ENCODE data around the gene CDK8.
"Not testable (repeated sequence)": the region's sequence is repeated elsewhere in the genome, so short reads cannot be mapped to it uniquely, and the experiment has no call there.

Gene CDK8

GRCh38 chr13:26227166-26227971 is 26.6 kb upstream of the CDK8 start:
- Histone ChIP-seq H3K9ac (ENCODE audit: low read length) (no peak overlapping the region), H3K36me3 (ENCODE audit: control insufficient read depth, insufficient read depth, low read length) (no peaks in the 10 kb centered on the region), H3K9me3 (ENCODE audit: control insufficient read depth, low read length) (no peaks in the 10 kb centered on the region), H3K27me3 (ENCODE audit: control insufficient read depth, insufficient read depth, low read length) (no peaks in the 10 kb centered on the region), H3K4me3 (ENCODE audit: low read length) (no peak overlapping the region), H3K4me1 (ENCODE audit: control insufficient read depth, insufficient read depth, low read length) (no peaks in the 10 kb centered on the region)

DNA sequence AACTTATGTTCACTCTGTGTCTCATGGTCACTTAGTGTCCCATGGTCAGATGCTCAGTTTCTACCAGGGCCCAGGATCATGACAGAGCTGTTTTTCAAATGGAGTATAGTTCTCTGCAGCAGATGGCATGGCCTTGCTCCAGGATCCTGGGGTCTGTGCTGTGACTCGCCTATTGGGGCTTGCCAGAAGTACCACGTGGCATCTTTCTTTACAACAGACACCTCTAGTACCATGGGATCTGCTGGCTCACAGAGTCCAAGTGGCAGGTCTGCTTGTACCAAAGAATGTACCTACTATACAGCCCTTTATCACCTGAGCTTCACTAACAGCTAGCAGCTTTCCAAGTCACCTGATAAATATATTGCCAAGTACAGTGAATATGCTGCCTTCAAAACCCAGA is 25.8 kb upstream of the CDK8 start:
- Histone ChIP-seq H3K9me3 (ENCODE audit: control insufficient read depth, low read length) (no peaks in the 10 kb centered on the region), H3K4me1 (ENCODE audit: control insufficient read depth, insufficient read depth, low read length) (no peaks in the 10 kb centered on the region), H3K36me3 (ENCODE audit: control insufficient read depth, insufficient read depth, low read length) (no peaks in the 10 kb centered on the region), H3K27me3 (ENCODE audit: control insufficient read depth, insufficient read depth, low read length) (no peaks in the 10 kb centered on the region), H3K4me3 (ENCODE audit: low read length) (no peak overlapping the region), H3K9ac (ENCODE audit: low read length) (no peak overlapping the region)

DNA sequence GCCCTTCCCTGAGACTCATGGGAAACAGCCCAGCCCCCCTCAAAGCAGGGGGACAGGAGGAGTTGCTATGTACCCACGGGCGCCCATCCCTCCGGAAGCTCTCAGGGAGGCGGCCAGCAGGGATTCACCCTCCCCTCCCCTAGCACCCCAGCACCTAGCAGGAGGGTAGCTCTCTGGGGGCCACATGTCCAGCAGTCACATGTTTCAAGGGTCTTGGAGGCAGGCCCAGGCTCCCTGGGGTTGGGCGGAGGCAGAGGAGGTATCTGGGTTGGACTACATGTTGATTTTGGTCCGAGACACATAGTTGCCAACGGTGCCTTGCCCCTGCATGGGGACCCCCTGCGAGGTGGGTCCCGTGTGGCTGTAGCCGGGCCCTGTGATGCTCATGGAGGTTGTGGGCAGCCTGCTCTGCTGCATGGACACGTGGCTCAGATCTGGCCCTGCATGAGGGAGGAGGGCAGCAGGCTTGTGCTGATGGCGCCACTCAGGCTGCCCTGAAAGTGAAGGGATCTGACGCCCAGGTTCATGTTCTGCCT is 24.8 kb upstream of the CDK8 start:
- no peak overlapping the region for H3K9ac ChIP-seq (ENCODE audit: low read length)
- H3K27me3 ChIP-seq (ENCODE audit: control insufficient read depth, insufficient read depth, low read length) = no peaks in the 10 kb centered on the region
- no peak overlapping the region for H3K4me3 ChIP-seq (ENCODE audit: low read length)
- no peaks in the 10 kb centered on the region for H3K36me3 ChIP-seq (ENCODE audit: control insufficient read depth, insufficient read depth, low read length)
- no peaks in the 10 kb centered on the region for H3K9me3 ChIP-seq (ENCODE audit: control insufficient read depth, low read length)
- H3K4me1 ChIP-seq (ENCODE audit: control insufficient read depth, insufficient read depth, low read length) = no peaks in the 10 kb centered on the region

DNA sequence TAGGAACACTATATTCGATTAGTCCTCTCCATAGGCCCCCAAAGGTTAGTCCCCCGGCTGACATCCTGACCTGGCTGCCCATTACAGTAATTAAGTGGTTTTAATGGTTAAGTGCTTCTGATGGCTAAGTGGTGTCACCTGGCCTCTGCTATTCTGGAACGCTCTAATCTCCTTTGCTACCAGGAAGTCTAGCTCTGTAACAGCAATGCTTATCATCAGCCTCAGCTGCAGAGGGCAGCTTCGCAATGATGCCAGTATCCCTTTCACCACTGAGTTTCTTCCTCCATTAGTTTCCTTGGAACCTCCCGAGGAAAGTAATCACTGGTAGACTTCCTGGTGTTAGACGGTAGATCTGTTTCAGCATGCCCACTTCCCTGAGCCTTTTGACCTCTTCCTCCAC is 23.2 kb upstream of the CDK8 start:
- H3K4me1 ChIP-seq (ENCODE audit: control insufficient read depth, insufficient read depth, low read length) = no peaks in the 10 kb centered on the region
- no peaks in the 10 kb centered on the region for H3K27me3 ChIP-seq (ENCODE audit: control insufficient read depth, insufficient read depth, low read length)
- H3K9me3 ChIP-seq (ENCODE audit: control insufficient read depth, low read length) = no peaks in the 10 kb centered on the region
- no peaks in the 10 kb centered on the region for H3K36me3 ChIP-seq (ENCODE audit: control insufficient read depth, insufficient read depth, low read length)
- no peak overlapping the region for H3K4me3 ChIP-seq (ENCODE audit: low read length)
- no peak overlapping the region for H3K9ac ChIP-seq (ENCODE audit: low read length)

GRCh38 chr13:26236296-26236695 is 17.6 kb upstream of the CDK8 start:
- Histone ChIP-seq H3K9me3 (ENCODE audit: control insufficient read depth, low read length) (no peaks in the 10 kb centered on the region), H3K4me1 (ENCODE audit: control insufficient read depth, insufficient read depth, low read length) (no peaks in the 10 kb centered on the region), H3K36me3 (ENCODE audit: control insufficient read depth, insufficient read depth, low read length) (no peaks in the 10 kb centered on the region), H3K27me3 (ENCODE audit: control insufficient read depth, insufficient read depth, low read length) (no peaks in the 10 kb centered on the region), H3K4me3 (ENCODE audit: low read length) (no peak overlapping the region), H3K9ac (ENCODE audit: low read length) (no peak overlapping the region)

DNA sequence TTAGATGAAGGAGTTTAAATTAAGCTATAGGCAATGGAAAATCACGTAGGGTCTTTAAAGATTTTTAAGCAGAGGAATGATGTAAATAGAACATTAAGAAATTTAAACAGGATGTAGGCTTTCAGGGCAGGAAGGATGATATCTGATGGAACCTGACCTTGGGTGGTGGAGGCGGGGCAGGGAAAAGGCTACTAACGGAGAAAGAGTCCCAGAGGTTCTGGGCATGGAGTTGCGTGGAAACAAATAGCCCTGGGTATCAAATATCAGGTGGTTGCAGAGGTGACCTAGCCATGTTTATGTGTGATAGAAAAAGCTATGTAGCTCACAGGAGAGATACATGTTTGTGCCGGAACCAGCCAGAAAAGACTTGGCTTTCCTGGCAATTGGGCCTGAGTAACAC is 7.8 kb upstream of the CDK8 start:
- no peaks in the 10 kb centered on the region for H3K9me3 ChIP-seq (ENCODE audit: control insufficient read depth, low read length)
- no peaks in the 10 kb centered on the region for H3K36me3 ChIP-seq (ENCODE audit: control insufficient read depth, insufficient read depth, low read length)
- no peak overlapping the region for H3K9ac ChIP-seq (ENCODE audit: low read length)
- no peaks in the 10 kb centered on the region for H3K4me1 ChIP-seq (ENCODE audit: control insufficient read depth, insufficient read depth, low read length)
- no peaks in the 10 kb centered on the region for H3K27me3 ChIP-seq (ENCODE audit: control insufficient read depth, insufficient read depth, low read length)
- H3K4me3 ChIP-seq (ENCODE audit: low read length) = no peak overlapping the region

GRCh38 chr13:26247011-26247410 is 6.9 kb upstream of the CDK8 start:
- H3K4me1 ChIP-seq (ENCODE audit: control insufficient read depth, insufficient read depth, low read length) = no peaks in the 10 kb centered on the region
- H3K27me3 ChIP-seq (ENCODE audit: control insufficient read depth, insufficient read depth, low read length) = no peaks in the 10 kb centered on the region
- no peaks in the 10 kb centered on the region for H3K9me3 ChIP-seq (ENCODE audit: control insufficient read depth, low read length)
- no peak overlapping the region for H3K9ac ChIP-seq (ENCODE audit: low read length)
- no peak overlapping the region for H3K4me3 ChIP-seq (ENCODE audit: low read length)
- no peaks in the 10 kb centered on the region for H3K36me3 ChIP-seq (ENCODE audit: control insufficient read depth, insufficient read depth, low read length)

DNA sequence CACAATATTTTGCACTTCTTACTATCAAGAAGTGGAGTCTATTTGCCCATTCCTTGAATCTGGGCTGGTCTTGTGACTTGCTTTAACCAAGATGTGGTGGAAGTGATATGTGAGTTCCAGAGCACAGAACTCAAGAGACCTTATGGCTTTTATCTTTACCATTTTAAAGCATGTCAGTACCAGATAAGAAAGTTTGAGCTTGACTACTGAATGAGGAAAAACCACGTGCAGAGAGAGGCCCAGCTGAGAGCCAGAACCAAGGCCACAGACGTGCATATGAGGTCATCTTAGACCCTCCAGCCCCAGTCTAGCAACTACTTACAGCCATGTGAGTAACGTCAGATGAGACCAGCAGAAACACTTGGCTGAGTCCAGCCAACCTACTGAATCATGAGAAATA is 6.3 kb upstream of the CDK8 start:
- H3K9me3 ChIP-seq (ENCODE audit: control insufficient read depth, low read length) = no peaks in the 10 kb centered on the region
- no peaks in the 10 kb centered on the region for H3K4me1 ChIP-seq (ENCODE audit: control insufficient read depth, insufficient read depth, low read length)
- H3K4me3 ChIP-seq (ENCODE audit: low read length) = no peak overlapping the region
- no peaks in the 10 kb centered on the region for H3K27me3 ChIP-seq (ENCODE audit: control insufficient read depth, insufficient read depth, low read length)
- H3K9ac ChIP-seq (ENCODE audit: low read length) = no peak overlapping the region
- H3K36me3 ChIP-seq (ENCODE audit: control insufficient read depth, insufficient read depth, low read length) = no peaks in the 10 kb centered on the region

GRCh38 chr13:26249551-26249950 is 4.4 kb upstream of the CDK8 start:
- H3K9ac ChIP-seq (ENCODE audit: low read length) = no peak overlapping the region
- H3K4me3 ChIP-seq (ENCODE audit: low read length) = no peak overlapping the region
- peaks cover 3% of the 10 kb centered on the region for H3K4me1 ChIP-seq (ENCODE audit: control insufficient read depth, insufficient read depth, low read length)

DNA sequence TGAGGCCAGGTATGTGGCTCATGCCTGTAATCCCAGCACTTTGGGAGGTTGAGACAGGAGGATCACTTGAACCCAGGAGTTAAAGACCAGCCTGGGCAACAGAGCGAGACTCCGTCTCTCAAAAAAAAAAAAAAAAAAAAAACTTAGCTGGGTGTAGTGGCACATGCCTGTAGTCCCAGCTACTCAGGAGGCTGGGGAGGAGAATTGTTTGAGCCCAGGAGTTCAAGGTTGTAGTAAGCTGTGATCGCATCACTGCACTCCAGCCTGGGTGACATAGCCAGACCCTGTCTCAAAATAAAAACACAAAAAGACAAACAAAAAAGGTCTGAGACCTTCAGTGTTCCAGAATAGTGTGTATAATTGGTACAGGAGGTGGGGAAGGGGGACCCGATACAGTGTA is 1.9 kb upstream of the CDK8 start:
- not testable (repeated sequence) for H3K9ac ChIP-seq (ENCODE audit: low read length); H3K27me3 ChIP-seq (ENCODE audit: control insufficient read depth, insufficient read depth, low read length); H3K9me3 ChIP-seq (ENCODE audit: control insufficient read depth, low read length); H3K36me3 ChIP-seq (ENCODE audit: control insufficient read depth, insufficient read depth, low read length); H3K4me3 ChIP-seq (ENCODE audit: low read length); H3K4me1 ChIP-seq (ENCODE audit: control insufficient read depth, insufficient read depth, low read length)

More at GRCh38 chr13:26249551-26249950, 4.4 kb upstream of the CDK8 start:
- Histone ChIP-seq H3K27me3 (ENCODE audit: control insufficient read depth, insufficient read depth, low read length) (no peaks in the 10 kb centered on the region), H3K36me3 (ENCODE audit: control insufficient read depth, insufficient read depth, low read length) (no peaks in the 10 kb centered on the region), H3K9me3 (ENCODE audit: control insufficient read depth, low read length) (no peaks in the 10 kb centered on the region)

GRCh38 chr13:26253262-26253786 is 605 bp upstream of the CDK8 start:
- Histone ChIP-seq H3K9ac (ENCODE audit: low read length) (peak overlapping the region; percentile 70), H3K4me1 (ENCODE audit: control insufficient read depth, insufficient read depth, low read length) (peaks cover 14% of the 10 kb centered on the region), H3K36me3 (ENCODE audit: control insufficient read depth, insufficient read depth, low read length) (no peaks in the 10 kb centered on the region), H3K9me3 (ENCODE audit: control insufficient read depth, low read length) (no peaks in the 10 kb centered on the region), H3K27me3 (ENCODE audit: control insufficient read depth, insufficient read depth, low read length) (no peaks in the 10 kb centered on the region), H3K4me3 (ENCODE audit: low read length) (peak overlapping the region; percentile 86)

GRCh38 chr13:26254583-26255111 is 718 bp downstream of the CDK8 start:
- peaks cover 17% of the 10 kb centered on the region for H3K4me1 ChIP-seq (ENCODE audit: control insufficient read depth, insufficient read depth, low read length)
- H3K4me3 ChIP-seq (ENCODE audit: low read length) = peak overlapping the region; percentile 86

More at GRCh38 chr13:26254583-26255111, 718 bp downstream of the CDK8 start:
- H3K27me3 ChIP-seq (ENCODE audit: control insufficient read depth, insufficient read depth, low read length) = no peaks in the 10 kb centered on the region
- H3K9ac ChIP-seq (ENCODE audit: low read length) = peak overlapping the region; percentile 70
- no peaks in the 10 kb centered on the region for H3K9me3 ChIP-seq (ENCODE audit: control insufficient read depth, low read length)
- H3K36me3 ChIP-seq (ENCODE audit: control insufficient read depth, insufficient read depth, low read length) = no peaks in the 10 kb centered on the region
